ENCODE measurements around the gene PARD3.

The PARD3 gene

DNA sequence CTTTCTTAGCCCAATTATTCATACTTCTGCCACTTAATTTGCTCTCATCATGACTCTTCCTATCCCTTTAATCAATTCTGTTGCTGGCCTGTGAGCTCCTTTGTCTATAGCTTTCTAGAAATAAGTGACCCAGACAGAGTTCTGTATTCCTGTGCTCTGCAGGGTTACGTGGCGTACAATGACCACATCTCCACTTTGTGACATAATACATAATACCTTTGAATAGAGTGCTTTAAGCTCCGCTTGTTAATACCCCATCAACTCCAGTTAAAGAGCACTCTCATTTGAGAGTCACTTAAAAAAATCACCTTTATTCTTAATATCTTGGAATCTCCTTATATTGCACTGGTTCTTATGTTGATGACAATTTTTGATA is 619.0 kb downstream of the PARD3 start:
- POLR2A ChIA-PET: no interaction called here
- DNase-seq (ENCODE audit: extremely low spot score): no peak
- CTCF ChIA-PET: interaction anchor here (1.2 kb wide), 1 partner anchor 28 kb away, joined by 3 read pairs; no protein-coding TSS in a partner anchor
- TF ChIP-seq, protein P1, sequence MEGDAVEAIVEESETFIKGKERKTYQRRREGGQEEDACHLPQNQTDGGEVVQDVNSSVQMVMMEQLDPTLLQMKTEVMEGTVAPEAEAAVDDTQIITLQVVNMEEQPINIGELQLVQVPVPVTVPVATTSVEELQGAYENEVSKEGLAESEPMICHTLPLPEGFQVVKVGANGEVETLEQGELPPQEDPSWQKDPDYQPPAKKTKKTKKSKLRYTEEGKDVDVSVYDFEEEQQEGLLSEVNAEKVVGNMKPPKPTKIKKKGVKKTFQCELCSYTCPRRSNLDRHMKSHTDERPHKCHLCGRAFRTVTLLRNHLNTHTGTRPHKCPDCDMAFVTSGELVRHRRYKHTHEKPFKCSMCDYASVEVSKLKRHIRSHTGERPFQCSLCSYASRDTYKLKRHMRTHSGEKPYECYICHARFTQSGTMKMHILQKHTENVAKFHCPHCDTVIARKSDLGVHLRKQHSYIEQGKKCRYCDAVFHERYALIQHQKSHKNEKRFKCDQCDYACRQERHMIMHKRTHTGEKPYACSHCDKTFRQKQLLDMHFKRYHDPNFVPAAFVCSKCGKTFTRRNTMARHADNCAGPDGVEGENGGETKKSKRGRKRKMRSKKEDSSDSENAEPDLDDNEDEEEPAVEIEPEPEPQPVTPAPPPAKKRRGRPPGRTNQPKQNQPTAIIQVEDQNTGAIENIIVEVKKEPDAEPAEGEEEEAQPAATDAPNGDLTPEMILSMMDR (IDR thresholded peaks at IDR 0.05; ENCODE audit: control extremely low read depth, extremely low read depth, low read depth, missing control alignments): no peak

DNA sequence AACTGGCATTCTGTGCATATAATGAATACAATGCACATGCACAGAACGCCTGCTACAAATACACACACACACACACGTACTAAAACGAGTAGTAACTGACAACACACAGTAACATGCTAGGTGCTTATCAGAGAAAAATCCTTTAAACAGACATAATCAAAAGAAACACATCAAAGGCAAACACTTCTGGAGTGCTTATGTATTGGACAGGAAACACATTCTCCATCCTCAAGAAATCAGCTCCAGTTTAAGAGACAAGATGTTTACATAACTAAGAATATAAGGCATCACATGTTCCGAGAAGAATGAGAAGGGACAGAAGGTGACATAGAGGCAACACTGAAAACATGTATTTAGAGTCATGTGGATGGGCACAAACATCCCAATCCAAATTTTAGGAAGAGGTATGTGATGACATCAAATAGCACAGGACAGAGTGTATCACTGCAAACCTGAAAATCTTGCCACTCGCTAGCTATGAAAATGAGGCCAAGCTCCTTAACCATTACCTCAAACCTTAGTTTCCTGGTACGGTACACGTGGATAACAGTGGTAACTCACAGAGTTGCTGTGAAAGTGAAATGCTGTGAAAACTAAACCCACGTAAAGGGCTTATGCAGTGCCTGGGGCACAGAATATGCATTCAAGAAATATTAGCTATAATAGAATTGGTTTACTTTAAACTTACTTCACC is 619.6 kb downstream of the PARD3 start:
- ChIA-PET CTCF (interaction anchor here (1.5 kb wide), 1 partner anchor 11 kb away, joined by 3 read pairs; no protein-coding TSS in a partner anchor), POLR2A (no interaction called here)
- TF ChIP-seq, protein P1 (IDR thresholded peaks at IDR 0.05; ENCODE audit: control extremely low read depth, extremely low read depth, low read depth, missing control alignments): no peak
- DNase-seq (ENCODE audit: extremely low spot score): no peak

DNA sequence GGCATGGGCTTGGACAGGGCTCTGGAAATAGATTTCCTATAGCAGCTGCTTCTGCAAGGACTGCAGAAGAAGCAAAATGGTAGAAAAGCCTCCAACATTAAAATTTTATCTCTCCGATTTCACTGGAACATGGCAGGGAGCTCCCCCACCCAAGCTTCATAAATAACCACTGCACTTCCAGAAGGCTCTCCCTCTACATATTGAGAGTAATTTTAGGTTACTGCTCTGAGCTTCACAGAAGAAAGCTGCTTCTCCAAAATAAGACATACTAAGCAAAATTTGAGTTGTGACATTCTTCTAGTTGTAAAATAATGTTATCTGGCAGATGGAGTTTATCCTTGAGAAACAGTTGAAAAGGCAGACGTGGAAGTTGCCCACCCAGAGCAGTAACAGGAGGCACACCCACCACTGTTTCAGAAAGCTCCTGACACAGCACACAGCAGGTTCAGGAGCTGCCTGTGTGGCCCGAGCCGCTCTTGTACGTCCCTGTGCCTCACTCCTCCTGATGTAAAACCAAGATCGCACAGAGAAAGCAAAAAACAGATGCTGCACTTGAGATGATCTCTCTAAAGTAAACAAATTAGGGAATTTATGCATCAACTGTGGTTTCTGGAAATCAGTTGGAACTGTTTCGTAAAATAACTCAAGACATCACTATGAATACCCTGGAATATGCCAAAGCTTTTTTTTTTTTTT is 621.0 kb downstream of the PARD3 start:
- DNase-seq (ENCODE audit: extremely low spot score): no peak
- POLR2A ChIA-PET: no interaction called here

DNA sequence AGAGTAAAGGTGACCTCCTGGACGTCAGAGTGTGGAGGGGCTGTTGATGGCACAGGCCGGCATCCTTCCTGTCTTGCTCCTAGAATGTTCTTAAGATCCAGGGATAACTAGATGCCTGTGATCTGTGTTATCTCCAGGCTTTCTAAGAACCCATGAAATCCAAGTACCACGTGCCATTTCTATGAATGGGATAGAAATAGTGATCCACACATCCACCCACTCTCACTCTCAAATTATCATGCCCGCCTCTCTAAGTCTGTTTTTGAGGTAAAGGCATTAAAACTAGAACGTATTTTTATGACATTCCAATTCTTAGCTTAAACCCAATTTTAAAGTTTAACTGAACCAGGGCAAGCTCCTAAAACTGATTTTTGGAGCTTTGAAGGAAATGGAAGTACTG is 622.5 kb downstream of the PARD3 start:
- TF ChIP-seq, protein P1 (IDR thresholded peaks at IDR 0.05; ENCODE audit: control extremely low read depth, extremely low read depth, low read depth, missing control alignments): no peak
- ChIA-PET CTCF (no interaction called here), POLR2A (no interaction called here)
- DNase-seq (ENCODE audit: extremely low spot score): no peak

More for the DNA sequence above, 621.0 kb downstream of the PARD3 start:
- TF ChIP-seq, protein P1 (IDR thresholded peaks at IDR 0.05; ENCODE audit: control extremely low read depth, extremely low read depth, low read depth, missing control alignments): no peak
- CTCF ChIA-PET: interaction anchor here (1.0 to 1.6 kb wide), 3 partner anchors 9 to 13 kb away, joined by 3 to 4 read pairs (median 3); no protein-coding TSS in a partner anchor

DNA sequence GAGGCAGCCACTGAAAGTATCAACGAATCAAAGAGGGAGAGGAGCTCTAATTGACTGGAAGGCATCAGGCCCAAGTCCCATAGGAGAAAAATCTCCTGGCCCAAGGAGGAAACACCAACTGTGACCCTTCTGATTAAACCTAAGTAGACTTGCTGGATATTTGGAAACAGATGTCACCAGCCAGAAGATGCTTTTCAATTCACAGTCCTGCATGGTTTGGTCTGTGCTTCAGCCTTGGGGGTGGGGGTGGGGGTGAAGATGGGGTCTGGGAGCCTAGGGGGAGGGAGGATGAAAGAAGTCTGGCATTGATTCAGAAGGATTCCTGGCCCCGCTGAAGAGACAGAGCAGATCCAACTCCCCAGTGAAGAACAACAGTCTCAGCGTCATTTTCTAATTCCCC is 623.7 kb downstream of the PARD3 start:
- TF ChIP-seq, protein P1 (IDR thresholded peaks at IDR 0.05; ENCODE audit: control extremely low read depth, extremely low read depth, low read depth, missing control alignments): no peak
- DNase-seq (ENCODE audit: extremely low spot score): no peak
- POLR2A ChIA-PET: no interaction called here
- CTCF ChIA-PET: no interaction called here

DNA sequence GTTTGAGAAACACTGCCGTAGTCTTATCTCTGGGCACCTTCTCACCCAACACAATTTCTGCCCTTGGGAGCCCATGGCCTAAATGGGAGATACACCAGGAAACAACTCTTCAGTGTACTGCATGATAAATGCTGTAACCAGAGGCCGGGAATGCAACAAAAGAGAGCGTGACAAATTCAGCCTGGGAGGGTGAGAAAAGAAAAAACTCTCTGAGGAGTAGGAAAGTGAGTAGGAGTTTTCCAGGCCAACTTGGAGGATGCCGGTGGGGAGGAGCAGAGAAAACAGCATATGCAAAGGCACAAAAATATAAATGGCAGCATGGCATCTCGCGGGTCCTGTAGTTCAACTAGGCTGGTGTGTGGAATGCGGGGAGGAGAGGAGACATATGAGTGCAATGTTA is 624.5 kb downstream of the PARD3 start:
- no peak for DNase-seq (ENCODE audit: extremely low spot score)
- TF ChIP-seq, protein P1 (IDR thresholded peaks at IDR 0.05; ENCODE audit: control extremely low read depth, extremely low read depth, low read depth, missing control alignments): no peak
- CTCF ChIA-PET: no interaction called here
- POLR2A ChIA-PET: no interaction called here

All from GM10248 (cell line).